Measurements from ENCODE around the gene OR1E2.
"Not testable (repeated sequence)": the region's sequence is repeated elsewhere in the genome, so short reads cannot be mapped to it uniquely, and the experiment has no call there.

Gene OR1E2

DNA sequence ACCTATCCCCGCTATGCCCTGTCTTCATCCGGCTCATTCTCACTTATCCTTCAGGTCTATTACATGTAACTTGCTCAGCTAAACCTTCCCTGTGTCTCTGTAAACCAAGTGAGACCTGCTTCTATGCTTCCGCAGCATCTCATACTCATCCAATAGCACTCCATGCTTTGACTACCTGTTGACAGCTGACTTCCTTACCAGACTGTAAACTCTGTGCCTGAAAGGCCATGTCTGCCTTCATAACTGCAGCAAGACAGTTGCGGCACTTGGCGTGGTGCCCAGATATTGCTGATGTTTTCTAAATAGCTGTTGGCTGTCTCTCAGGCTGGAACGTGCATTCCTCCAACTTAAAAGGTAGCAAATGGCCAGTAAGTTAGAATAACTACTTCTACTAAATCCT is 33.6 kb downstream of the OR1E2 start:
- DNase-seq (ENCODE audit: extremely low read depth in 1 of 2, low read depth in 1 of 2): no peak

DNA sequence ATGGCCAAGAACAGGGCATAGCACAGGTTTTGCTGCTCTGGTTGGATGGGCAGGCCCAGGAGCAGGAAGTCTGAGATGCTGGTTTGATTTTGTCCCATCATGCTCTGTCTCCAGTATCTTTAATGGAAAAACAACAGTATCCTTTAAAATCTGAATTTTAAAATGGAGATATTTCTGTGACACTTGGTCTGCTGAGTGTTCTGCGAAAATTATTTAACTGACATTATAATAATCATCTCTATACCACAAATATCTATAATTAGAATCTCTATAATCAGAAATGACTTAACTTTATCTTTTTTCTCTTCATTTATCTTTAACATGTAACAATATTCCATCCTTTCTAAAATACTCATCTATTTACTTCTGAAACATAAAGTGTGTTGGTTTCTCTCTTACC is 35.3 kb downstream of the OR1E2 start, which contains the start of gene OR1E1:
Gene OR1E1, minus strand, starts transcription at position 101 of the 400 bp plus-strand sequence. Its CDS starts 0 bp downstream, at position 101.
- no peak for DNase-seq (ENCODE audit: extremely low read depth in 1 of 2, low read depth in 1 of 2)

- not testable (repeated sequence) for DNase-seq (ENCODE audit: extremely low read depth in 1 of 2, low read depth in 1 of 2)
Measured at GRCh38 chr17:3397801-3398200, 35.8 kb downstream of the OR1E2 start.

DNA sequence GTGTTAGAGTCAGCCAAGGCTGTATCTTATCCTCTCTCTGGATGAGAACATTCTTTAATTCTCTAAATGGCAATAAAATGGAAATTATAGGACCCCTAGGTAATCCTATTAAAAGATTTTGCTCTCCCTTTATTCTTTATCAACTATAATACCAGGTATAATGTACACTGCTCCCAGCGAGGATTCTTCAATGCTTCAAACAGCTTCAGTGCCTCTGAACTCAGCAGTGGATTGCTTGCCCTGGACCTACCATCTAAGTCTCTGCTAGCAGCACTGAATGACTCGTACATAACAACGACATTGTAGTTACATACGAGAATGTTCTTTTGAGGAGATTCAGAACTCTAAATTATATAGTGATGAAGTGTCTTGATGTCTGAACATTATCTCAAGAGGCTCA is 43.9 kb downstream of the OR1E2 start:
- DNase-seq (ENCODE audit: extremely low read depth in 1 of 2, low read depth in 1 of 2): no peak

DNA sequence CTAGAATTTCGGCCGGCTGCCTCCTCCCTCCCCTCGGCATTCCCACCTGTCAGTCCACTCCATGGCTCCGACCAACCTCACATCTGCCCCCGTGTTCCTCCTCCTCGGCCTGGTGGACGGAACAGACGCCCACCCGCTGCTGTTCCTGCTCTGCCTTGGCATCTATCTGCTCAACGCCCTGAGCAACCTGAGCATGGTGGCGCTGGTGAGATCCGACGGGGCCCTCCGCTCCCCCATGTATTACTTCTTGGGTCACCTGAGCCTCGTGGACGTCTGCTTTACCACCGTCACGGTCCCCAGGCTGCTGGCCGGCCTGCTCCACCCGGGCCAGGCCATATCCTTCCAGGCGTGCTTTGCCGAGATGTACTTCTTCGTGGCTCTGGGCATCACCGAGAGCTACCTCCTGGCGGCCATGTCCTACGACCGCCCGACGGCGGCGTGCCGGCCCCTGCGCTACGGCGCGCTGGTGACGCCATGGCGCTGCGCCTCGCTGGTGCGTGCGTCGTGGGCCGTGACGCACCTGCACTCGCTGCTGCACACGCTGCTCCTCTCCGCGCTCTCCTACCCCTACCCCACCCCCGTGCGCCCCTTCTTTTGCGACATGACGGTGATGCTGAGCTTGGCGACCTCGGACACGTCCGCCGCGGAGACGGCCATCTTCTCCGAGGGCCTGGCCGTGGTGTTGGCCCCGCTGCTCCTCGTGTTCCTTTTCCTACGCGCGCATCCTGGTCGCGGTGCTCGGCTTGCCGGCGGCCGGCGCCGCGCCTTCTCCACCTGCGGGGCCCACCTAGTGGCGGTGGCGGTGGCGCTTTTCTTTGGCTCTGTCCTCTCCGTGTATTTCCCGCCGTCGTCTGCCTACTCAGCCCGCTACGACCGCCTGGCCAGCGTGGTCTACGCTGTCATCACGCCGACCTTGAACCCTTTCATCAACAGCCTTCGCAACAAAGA is 47.5 kb downstream of the OR1E2 start, which contains the start of gene OR3A2:
Gene OR3A2, minus strand, starts transcription at position 440 of the 948 bp plus-strand sequence.
- DNase-seq (ENCODE audit: extremely low read depth in 1 of 2, low read depth in 1 of 2): peak in 1 of 2 donors; percentile 5

Measured in stimulated activated CD8-positive, alpha-beta memory T cell treated with anti-CD3 and anti-CD28 coated beads, Interleukin-7, amount 100 ng/mL, for 48 hours (primary cell).